Lower lobe of right lung (tissue), 2 donors: ENCODE results near the gene ADD1. TPM values are rescaled to one million over a fixed set of nuclear protein-coding genes. Genes with fewer than 3 reads are reported as not detected.

Experiments used
- ATAC-seq, 2 donors: fragments of 200-7000 bp; cut with Tn5 transposase; one replicate each; pipeline ENCODE4 v1.9.1; 2020 to 2022; ENCODE audit warnings: mild to moderate bottlenecking in 2 of 2, moderate library complexity in 2 of 2
- DNase-seq: peaks from one replicate; pipeline ENCODE4 v3.0.0-alpha.2; 2020
- H3K27ac ChIP-seq: fragments of 200-600 bp; one replicate; pipeline ENCODE4 v1.8.0; 2022
- H3K27me3 ChIP-seq: fragments of 200-600 bp; one replicate; pipeline ENCODE4 v1.8.0; 2022; ENCODE audit warnings: low read depth
- H3K36me3 ChIP-seq: fragments of 200-600 bp; one replicate; pipeline ENCODE4 v1.8.0; 2022; ENCODE audit warnings: mild to moderate bottlenecking
- H3K4me1 ChIP-seq: fragments of 200-600 bp; one replicate; pipeline ENCODE4 v1.8.0; 2022
- H3K4me3 ChIP-seq: fragments of 200-600 bp; one replicate; pipeline ENCODE4 v1.8.0; 2022; ENCODE audit warnings: mild to moderate bottlenecking
- H3K9me3 ChIP-seq: fragments of 200-600 bp; one replicate; pipeline ENCODE4 v1.8.0; 2022
- intact Hi-C: fragments of 100-400 bp; cut with DNase I; formaldehyde crosslinking; loops from one replicate; pipeline ENCODE4 v1.11.0; 2022
- total RNA-seq: library from RNA; stranded (reverse); fragmentation: NEBNext Ultra II Directional; extraction: Animal tissue kit (Norgen Biotek cat#: 25700); gene quantifications from one replicate; pipeline ENCODE4 v1.2.1, GENCODE V29; 2021
- TF ChIP-seq, protein P1 (sequence below): fragments of 200-600 bp; IDR thresholded peaks from one replicate; pipeline ENCODE4 v1.8.0; 2022; ENCODE audit warnings: antibody characterized with exemption, mild to moderate bottlenecking
- donor health status: DM: no; HTN: yes; CAD: no; lungs with severe emphysema.

ADD1 gene
- total RNA-seq, 1 donor from 2014 or later: 279 TPM

GRCh38 chr4:2831611-2832308 is 11.9 kb upstream of the ADD1 start:
- Histone ChIP-seq H3K36me3 (peaks cover 97% of the 10 kb centered on the region), H3K27ac (no peak overlapping the region), H3K4me3 (no peak overlapping the region), H3K9me3 (no peaks in the 10 kb centered on the region), H3K4me1 (peaks cover 22% of the 10 kb centered on the region), H3K27me3 (no peaks in the 10 kb centered on the region)
- TF ChIP-seq, protein P1, sequence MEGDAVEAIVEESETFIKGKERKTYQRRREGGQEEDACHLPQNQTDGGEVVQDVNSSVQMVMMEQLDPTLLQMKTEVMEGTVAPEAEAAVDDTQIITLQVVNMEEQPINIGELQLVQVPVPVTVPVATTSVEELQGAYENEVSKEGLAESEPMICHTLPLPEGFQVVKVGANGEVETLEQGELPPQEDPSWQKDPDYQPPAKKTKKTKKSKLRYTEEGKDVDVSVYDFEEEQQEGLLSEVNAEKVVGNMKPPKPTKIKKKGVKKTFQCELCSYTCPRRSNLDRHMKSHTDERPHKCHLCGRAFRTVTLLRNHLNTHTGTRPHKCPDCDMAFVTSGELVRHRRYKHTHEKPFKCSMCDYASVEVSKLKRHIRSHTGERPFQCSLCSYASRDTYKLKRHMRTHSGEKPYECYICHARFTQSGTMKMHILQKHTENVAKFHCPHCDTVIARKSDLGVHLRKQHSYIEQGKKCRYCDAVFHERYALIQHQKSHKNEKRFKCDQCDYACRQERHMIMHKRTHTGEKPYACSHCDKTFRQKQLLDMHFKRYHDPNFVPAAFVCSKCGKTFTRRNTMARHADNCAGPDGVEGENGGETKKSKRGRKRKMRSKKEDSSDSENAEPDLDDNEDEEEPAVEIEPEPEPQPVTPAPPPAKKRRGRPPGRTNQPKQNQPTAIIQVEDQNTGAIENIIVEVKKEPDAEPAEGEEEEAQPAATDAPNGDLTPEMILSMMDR: no peak
- ATAC-seq (no peak), DNase-seq (peak; percentile 42)
- intact Hi-C loops: no loop called here

GRCh38 chr4:2832309-2832980 is 11.2 kb upstream of the ADD1 start:
- ATAC-seq: no peak
- DNase-seq: peak; percentile 35
- no peaks in the 10 kb centered on the region for H3K9me3 ChIP-seq
- H3K27ac ChIP-seq: no peak overlapping the region
- peaks cover 90% of the 10 kb centered on the region for H3K36me3 ChIP-seq
- peaks cover 29% of the 10 kb centered on the region for H3K4me1 ChIP-seq
- TF ChIP-seq, protein P1: no peak
- intact Hi-C loops: no loop called here
- H3K27me3 ChIP-seq: no peaks in the 10 kb centered on the region
- H3K4me3 ChIP-seq: no peak overlapping the region

- peaks cover 84% of the 10 kb centered on the region for H3K36me3 ChIP-seq
- DNase-seq (no peak), ATAC-seq (no peak)
- TF ChIP-seq, protein P1: no peak
- H3K9me3 ChIP-seq: no peaks in the 10 kb centered on the region
- no peak overlapping the region for H3K4me3 ChIP-seq
- H3K27me3 ChIP-seq: no peaks in the 10 kb centered on the region
- H3K27ac ChIP-seq: no peak overlapping the region
- peaks cover 36% of the 10 kb centered on the region for H3K4me1 ChIP-seq
- intact Hi-C loops: no loop called here
Measured at GRCh38 chr4:2832981-2833670, 10.5 kb upstream of the ADD1 start.

DNA sequence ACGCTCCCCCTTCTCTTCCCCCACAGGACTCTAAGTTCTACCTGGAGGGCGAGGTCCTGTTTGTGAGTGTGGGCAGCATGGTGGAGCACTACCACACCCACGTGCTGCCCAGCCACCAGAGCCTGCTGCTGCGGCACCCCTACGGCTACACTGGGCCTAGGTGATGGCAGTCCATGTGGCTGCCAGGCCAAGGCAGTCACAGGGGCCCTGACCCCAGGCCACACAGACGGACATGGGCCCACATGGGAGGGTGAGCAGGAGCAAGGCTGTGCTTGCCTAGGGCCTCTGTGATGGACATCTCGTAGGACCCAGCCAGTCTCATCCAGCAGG is 10.0 kb upstream of the ADD1 start:
- peak; percentile 37 for DNase-seq
- Histone ChIP-seq H3K9me3 (no peaks in the 10 kb centered on the region), H3K27me3 (no peaks in the 10 kb centered on the region), H3K36me3 (peaks cover 78% of the 10 kb centered on the region), H3K4me1 (peaks cover 41% of the 10 kb centered on the region), H3K4me3 (no peak overlapping the region), H3K27ac (peak overlapping the region; percentile 18)
- intact Hi-C loops: no loop called here
- TF ChIP-seq, protein P1: no peak
- no peak for ATAC-seq

- intact Hi-C loops: no loop called here
- Histone ChIP-seq H3K4me1 (peaks cover 43% of the 10 kb centered on the region), H3K4me3 (no peak overlapping the region), H3K9me3 (no peaks in the 10 kb centered on the region), H3K27me3 (no peaks in the 10 kb centered on the region), H3K36me3 (peaks cover 72% of the 10 kb centered on the region), H3K27ac (peak overlapping the region; percentile 18)
- TF ChIP-seq, protein P1: no peak
- ATAC-seq (no peak), DNase-seq (peak; percentile 28)
Measured at GRCh38 chr4:2834001-2834921, 9.4 kb upstream of the ADD1 start.
